Stimulated activated naive CD8-positive, alpha-beta T cell treated with anti-CD3 and anti-CD28 coated beads, Interleukin-15, Interleukin-2, amounts not matched to agents 100 U/mL and 50 U/mL, for 24 hours (primary cell): ENCODE data around the gene NECTIN4.
"Not testable (repeated sequence)": the region's sequence is repeated elsewhere in the genome, so short reads cannot be mapped to it uniquely, and the experiment has no call there.

Experiments used
- ATAC-seq: fragments of 150-1000 bp; cut with Tn5 transposase; one replicate; pipeline ENCODE4 v1.10.0; 2021
- DNase-seq: peaks from one replicate; pipeline ENCODE4 v3.0.0; 2021

The NECTIN4 gene

DNA sequence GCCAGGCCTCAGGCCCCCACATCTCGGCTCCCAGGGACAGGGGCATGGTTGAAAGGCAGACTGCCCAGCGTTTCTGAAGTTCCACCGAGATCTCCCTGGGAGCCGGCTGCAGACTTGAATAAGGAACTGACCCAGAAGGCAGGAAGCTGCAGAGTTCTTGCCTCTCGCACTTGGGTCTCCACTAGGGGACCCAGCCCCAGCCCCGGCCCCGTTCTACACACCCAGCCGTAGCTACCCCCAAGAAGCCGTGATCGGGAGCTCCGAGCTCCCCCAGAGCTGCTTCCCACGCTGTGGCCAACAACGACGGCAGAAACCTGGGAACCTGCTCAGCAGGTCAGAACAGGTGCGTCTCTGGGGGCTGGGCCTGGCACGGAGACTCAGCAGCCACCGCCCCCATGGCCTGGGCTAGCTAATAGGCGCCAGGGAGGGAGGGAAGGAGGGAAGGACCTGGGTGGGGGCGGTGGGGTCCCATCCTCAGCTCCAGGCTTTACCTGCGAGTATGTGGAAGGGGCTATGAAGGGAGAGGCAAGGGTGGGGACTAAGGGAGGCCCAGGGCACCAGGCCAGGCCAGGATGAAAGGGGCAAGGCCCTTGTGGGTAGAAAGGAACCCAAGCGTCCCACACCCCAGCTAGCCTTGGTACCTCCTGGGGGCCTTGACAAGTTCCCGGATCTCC is at the start of gene NECTIN4:
TSS of gene NECTIN4 (minus strand) at position 308 of the 674 bp plus-strand sequence. CDS start at position 46, 262 bp downstream.
- no peak for ATAC-seq

GRCh38 chr1:161138431-161138830 is 49.1 kb upstream of the NECTIN4 start:
- ATAC-seq = no peak
- no peak for DNase-seq

More for the DNA sequence above, at the start of gene NECTIN4:
- DNase-seq = no peak

- DNase-seq (no peak), ATAC-seq (no peak)
Observed at GRCh38 chr1:161137881-161138280, 48.5 kb upstream of the NECTIN4 start.

DNA sequence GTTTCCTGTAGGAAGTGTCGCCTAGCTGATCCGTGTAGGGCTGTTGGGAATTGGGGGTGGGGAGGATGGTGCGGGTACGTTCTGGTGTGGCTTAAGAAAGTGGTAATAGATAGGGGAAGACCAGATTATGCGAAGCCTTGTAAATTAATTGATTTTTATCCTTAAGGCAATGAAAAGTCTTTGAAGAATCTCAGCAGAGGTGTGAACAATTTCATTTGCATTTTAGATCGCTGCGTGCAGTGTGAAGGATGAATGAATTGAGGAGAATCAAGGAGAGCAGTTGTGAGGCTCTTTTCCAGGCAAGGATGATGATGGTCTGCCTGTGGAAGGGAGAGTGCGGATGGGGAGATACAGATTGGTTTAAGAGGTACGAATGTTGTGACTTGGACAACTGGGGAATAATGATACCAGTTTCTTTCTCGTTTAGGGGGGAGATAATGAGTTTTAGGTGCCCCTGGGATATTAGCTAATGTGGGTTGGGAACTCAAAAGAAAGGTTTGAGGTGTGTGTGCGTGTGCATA is 43.9 kb upstream of the NECTIN4 start:
- ATAC-seq = no peak
- no peak for DNase-seq

DNA sequence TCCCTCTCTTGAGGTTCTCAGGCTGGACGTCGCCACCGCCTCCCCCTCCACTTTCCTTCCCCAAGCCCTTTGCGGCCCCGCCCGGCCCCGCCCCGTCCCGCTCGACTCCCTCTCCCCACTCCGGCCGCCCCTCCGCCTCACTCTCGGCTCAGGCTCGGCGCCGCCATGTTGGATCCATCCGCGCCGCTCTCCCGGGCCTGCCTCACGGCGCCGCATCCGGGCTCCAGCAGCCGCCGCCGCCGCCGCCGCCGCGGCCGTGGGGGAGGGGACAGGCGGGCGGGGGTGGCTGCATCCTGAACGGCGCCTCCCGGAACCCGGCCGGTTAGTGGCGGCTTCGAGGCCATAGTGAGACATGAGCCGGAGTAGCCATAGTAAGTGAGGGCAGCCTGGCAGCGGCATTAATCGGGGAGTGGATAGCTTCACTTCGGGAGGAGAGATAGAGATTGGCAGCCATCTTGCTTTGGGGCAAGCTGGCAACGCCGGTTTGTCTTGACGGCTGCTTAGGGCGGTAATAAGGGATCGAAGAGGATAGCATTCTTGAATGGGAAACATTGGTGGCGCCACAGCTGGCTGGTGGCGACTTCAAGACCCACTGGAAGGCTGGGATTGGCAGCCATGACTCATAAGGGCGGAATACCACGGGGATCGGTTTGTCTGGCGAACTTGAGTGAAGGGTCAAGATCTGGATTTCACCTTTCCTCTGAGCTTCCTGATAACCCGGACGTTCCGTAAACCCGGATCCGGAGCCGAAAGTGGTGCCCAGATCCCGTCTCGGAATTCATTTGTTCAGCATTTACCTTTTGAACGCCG is 43.3 kb upstream of the NECTIN4 start, which contains the start of gene DEDD:
TSS of gene DEDD (minus strand) at position 258 of the 810 bp plus-strand sequence. CDS start 8,205 bp downstream, outside the sequence.
- ATAC-seq (peak; percentile 97), DNase-seq (peak; percentile 89)

DNA sequence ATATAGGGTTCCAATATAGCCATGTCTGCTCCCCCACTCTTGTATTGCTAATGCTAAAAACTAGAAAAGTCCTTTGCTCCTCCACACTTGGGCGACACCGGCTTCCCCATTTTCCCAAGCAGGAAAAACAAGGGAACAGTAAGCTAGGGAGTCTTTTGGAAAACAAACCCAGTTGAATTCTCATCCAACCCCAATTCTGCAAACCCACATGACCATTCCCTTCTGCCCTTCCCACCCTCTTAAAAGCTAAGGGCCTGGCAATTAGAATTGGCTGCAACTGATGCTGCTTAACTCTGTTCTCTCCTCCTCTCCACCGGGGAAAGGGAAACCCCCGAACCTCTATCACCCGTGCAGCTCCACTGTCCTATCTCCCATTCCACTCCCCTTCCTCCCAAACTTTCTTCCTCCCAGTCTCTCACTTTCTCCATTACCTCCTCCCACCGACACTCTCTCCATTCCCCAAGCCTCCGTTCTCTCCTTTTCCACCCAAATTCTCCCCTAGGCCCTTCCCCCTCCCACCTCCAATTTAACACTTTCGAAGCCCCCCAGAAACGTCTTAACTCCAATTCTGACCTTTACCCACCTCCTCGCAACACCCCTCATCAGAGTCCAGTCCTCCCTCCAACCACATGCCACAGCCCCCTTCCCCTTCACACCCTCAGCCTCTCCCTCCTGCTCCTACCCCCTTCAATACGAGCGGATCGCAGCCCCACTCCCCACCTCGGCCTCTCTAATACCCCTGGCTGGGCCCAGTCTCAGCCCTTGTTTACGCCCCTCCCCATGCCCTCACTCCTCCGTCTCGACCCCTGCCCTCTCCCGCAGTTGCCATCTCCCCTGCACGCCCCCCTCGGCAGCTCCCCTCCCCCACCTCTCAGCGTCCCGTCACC is 42.4 kb upstream of the NECTIN4 start:
- no peak for DNase-seq
- ATAC-seq = no peak

- ATAC-seq (no peak), DNase-seq (no peak)
Observed at GRCh38 chr1:161130266-161130665, 40.9 kb upstream of the NECTIN4 start.

DNA sequence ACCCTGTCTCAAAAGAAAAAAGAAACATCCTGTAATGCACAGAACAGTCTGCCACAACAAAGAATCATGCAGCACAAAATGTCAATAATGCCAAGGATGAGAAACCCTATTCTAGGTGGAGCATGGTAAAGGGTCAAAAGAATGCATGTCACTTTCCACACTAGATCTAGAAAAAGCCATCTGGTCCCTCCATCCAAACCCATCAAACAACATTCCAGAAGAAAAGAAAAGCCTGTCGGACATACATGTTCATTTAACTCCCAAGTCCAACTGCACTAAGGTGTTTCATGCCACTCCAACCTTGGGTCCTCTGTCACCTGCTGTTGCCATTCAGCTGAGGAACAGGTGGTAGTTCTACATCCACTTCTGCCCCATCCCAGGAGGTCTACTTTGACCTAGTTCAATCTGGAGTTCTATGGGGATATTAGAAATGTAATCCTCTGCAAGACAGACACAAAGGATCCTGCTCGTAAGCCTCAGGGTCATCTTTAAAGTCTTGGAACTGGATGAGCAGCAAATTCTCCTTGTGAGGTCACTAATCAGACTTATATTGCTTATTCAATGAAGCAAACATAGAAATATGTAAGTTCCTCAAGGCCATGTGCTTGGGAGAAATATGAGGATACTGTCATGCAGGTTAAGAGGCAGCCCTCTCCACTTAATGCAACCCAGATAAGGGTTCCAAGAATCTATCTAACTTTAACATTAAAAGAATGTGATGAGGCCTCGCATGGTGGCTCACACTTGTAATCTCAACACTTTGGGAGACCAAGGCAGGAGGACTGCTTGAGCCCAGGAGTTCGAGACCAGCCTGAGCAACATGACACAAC is 39.4 kb upstream of the NECTIN4 start:
- DNase-seq (no peak), ATAC-seq (no peak)

DNA sequence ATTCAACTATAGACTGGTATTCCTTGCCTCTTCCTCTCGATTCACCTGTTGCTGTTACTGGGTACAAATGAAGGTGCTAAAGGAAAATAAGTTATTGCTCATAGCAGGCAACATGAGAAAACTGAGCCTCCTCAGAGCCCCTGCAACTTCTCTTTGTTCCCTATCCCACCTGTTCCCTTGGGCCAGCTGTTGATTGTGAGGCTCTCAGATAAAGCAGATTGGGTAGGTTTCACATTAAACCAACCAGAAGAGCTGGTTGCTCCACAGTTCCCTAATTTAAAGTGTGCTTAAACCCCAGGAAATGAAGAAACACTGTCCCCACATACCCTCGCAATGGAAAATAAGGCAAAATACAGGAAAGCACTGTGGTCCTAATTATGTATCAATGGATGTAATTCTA is 38.3 kb upstream of the NECTIN4 start:
- ATAC-seq (no peak), DNase-seq (no peak)

GRCh38 chr1:161122967-161123366 is 33.6 kb upstream of the NECTIN4 start:
- ATAC-seq (no peak), DNase-seq (no peak)

GRCh38 chr1:161121834-161122233 is 32.5 kb upstream of the NECTIN4 start:
- DNase-seq (no peak), ATAC-seq (no peak)

DNA sequence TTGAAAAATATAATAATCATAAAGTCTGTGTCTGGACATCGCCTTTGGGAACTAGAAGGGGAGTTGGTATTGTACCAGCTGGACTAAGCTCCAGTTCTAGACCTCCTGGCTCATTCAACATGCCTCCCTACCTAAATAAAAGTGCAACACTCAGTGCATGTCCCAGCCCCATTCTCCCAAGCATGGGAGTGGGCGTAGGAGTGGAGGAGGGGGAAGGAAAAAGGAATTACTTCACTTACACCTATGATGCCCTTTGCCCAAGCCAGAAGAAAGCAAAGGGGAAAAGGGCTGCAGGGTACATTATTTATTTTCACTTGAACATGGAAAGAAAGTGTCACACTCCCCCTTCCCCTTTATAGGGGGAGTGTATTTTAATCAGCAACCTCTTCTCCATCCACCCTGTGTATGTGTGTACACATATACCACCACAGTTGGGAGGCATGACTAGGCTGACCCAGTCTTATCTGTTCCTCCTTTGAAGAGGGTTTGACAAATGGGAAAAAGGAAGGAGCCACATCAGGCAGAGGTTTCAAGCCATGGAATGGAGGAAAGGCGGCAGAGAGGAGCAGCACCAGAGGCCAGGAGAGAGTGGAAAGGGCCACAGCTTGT is 31.8 kb upstream of the NECTIN4 start:
- ATAC-seq (no peak), DNase-seq (no peak)

- peak; percentile 59 for DNase-seq
Observed at GRCh38 chr1:161119092-161119903, 29.9 kb upstream of the NECTIN4 start.

DNA sequence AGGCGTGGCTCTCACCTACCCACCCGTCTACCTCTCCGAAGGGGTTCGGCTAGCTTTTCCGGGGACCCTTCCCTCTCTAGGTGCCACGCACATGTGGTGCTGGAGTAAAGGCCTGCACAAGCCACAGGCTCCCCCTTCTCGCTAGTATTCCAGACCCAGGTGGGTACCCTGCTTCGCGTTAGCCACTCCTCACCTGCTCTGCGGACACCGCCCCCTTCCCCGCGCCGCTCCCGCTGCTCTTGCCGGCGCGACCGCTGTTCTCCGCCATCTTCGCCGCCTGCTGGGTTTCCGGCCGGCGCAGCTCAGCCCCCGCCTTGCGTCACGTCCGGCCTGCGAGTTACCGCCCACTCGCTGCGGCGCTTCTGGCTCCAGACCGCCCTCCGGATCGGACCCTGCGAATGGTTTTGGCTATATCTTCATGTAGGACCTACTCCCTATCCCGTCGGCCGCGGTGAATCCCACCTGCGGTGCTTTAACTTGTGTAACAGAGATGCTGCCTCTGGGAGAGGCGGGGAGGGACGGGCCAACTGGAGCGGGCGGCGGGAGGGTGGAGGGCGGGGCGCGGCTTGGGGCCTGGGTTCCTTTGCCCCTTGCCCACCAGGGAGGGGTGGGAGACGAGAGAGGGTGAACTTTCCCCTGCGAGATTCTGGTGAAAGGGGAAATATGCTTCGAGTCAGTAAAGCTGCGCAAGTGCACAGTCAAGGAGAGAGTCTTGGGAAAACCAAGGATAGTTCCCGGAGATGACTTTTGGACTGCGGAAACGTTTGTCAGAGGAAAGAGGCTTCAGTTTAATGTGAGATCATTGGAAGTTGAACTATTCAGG is 28.6 kb upstream of the NECTIN4 start, which contains the start of the genes NIT1 and PFDN2:
TSS of gene NIT1 (plus strand) at position 347 of the 823 bp plus-strand sequence. CDS start at position 419, 72 bp downstream.
TSS of gene PFDN2 (minus strand) at position 279 of the 823 bp plus-strand sequence. CDS start at position 268, 11 bp downstream.
- ATAC-seq = peak; percentile 57
- peak; percentile 92 for DNase-seq

More at GRCh38 chr1:161119092-161119903, 29.9 kb upstream of the NECTIN4 start:
- ATAC-seq = peak; percentile 67

GRCh38 chr1:161115961-161116360 is 26.6 kb upstream of the NECTIN4 start:
- not testable (repeated sequence) for DNase-seq, ATAC-seq

DNA sequence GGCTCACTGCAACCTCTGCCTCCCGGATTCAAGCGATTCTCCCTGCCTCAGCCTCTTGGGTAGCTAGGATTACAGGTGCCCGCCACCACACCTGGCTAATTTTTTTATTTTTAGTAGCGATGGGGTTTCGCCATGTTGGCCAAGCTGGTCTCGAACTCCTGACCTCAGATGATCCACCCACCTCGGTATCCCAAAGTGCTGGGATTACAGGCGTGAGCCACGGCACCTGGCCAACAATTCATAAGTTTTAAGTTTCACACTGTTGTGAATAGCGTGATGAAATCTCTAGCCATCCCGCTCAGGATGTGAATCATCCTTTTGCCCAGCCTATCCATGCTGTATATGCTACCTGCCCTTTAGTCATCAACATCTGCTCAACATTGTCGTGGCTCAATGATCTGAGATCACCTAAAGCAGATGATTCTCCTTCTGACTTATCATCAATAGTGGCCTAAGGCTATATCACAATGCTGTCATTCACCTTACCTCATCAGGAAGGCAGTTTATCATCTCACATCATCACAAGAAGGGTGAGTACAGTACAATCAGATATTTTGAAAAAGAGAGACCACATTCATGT is 25.9 kb upstream of the NECTIN4 start:
- ATAC-seq = peak; percentile 79
- DNase-seq = peak; percentile 40

DNA sequence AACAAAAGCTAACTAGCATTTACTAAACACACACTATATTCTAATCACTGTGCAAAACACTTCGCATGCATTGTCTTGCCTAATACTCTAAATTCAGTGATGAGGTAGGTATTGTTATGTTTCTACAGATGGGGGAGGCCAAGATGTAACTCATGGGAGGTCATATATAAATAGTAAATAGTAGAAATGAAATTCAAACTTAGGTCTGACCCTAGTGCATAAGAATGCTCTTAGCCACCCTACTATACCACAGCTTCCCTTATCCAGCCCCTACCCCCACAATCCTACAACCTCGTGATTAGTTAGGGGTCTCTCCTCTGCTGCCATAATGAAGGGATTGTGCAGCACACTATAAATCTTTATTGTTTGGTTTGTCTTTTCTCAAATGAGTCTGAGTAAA is 25.2 kb upstream of the NECTIN4 start:
- DNase-seq = no peak
- no peak for ATAC-seq

DNA sequence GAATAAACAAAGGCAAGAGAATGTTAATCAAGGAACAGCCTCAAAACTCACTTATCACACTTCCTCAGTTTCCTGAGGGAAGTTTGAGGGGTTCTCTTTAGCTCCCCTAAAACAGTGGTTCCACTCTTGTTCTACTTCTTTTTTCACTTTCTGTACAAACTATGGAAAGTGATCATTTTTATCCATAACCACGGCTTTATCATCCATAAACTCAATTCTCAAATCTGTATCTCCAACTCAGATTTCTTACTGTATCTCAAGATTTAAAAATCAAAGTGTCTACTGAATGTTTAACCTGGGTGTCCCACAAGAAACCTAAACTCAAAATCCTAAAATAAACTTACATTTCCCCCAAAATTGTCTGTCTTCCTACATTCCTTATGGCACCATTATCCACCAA is 24.6 kb upstream of the NECTIN4 start:
- no peak for ATAC-seq
- no peak for DNase-seq
